ENCODE results near the gene FSCN2. TPM values are rescaled to one million over a fixed set of nuclear protein-coding genes. Genes with fewer than 3 reads are reported as not detected.

FSCN2 gene
- total and polyA plus RNA-seq, 9 donors: 1.7 to 4.8 (median 2.6) TPM

DNA sequence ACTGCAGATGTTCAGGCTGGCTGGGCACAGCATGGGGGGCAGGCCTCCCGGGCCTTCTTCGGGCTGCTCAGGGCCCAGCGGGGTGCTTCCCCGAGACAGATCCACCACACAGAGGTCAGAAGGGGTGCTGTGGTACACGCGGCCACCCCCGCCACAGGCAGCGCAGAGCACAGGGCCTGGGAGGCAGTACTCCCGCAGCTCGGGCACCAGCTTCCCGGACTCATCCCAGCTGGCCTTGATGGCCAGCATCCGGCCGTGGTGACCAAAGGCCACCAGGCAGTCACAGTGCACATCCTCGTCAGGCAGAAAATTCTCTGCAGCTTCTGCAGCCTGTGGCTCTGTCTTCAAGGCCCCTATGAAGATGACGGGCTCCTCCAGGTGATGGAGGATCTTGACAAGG lies 22.1 kb downstream of the FSCN2 start:
- no peak overlapping the region for H3K27ac ChIP-seq (ENCODE audit: low read length)
- peaks cover 28% of the 10 kb centered on the region for H3K4me1 ChIP-seq (ENCODE audit: control insufficient read depth, insufficient read depth, low read length)
- DNase-seq: no peak
- no peaks in the 10 kb centered on the region for H3K27me3 ChIP-seq (ENCODE audit: control insufficient read depth, insufficient read depth, low read length)
- H3K9me3 ChIP-seq (replicated peaks; ENCODE audit: control insufficient read depth, low read depth, low read length): no peaks in the 10 kb centered on the region
- WGBS (ENCODE audit: insufficient coverage): 92% methylated on average over 15 of the region's 15 CpGs
- no peak overlapping the region for H3K4me3 ChIP-seq (ENCODE audit: low read length)
- H3K36me3 ChIP-seq (ENCODE audit: control insufficient read depth, insufficient read depth, low read length): peaks cover 53% of the 10 kb centered on the region

DNA sequence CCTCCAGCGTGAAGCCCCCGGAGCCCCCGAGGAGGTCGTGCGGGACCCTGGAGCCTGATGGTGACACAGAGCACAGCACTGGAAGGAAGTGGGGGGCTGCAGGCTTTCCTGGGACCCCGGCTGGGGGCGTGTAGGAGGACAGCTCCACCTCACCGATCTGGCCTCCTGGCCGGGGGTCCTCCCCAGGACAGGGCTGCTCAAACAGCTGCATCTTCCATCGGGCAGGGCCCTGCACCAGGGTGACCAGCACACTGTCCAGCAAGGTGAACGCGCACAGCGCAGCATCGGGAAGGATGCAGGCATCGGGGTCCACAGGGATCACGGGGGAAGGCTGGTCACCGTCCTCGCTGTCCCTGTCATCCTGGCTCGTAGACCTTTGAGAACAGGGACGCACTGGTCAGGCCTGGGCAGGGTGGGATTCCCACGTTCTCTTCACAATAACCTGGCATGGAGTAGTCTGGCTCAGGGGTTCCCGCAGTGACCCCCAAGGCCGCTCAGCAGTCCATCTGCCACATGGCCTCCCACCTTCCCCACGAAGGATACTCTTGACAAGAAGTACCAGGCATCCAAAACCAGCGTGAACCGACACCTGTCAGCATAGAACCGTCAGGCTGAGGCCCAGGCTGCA lies 22.8 kb downstream of the FSCN2 start:
- no peak for DNase-seq
- H3K9me3 ChIP-seq (replicated peaks; ENCODE audit: control insufficient read depth, low read depth, low read length): no peaks in the 10 kb centered on the region
- peaks cover 28% of the 10 kb centered on the region for H3K4me1 ChIP-seq (ENCODE audit: control insufficient read depth, insufficient read depth, low read length)
- H3K27me3 ChIP-seq (ENCODE audit: control insufficient read depth, insufficient read depth, low read length): no peaks in the 10 kb centered on the region
- peak overlapping the region; percentile 76 for H3K4me3 ChIP-seq (ENCODE audit: low read length)
- peak overlapping the region; percentile 47 for H3K27ac ChIP-seq (ENCODE audit: low read length)
- peaks cover 46% of the 10 kb centered on the region for H3K36me3 ChIP-seq (ENCODE audit: control insufficient read depth, insufficient read depth, low read length)
- WGBS (ENCODE audit: insufficient coverage): 77% methylated on average over 27 of the region's 27 CpGs

DNA sequence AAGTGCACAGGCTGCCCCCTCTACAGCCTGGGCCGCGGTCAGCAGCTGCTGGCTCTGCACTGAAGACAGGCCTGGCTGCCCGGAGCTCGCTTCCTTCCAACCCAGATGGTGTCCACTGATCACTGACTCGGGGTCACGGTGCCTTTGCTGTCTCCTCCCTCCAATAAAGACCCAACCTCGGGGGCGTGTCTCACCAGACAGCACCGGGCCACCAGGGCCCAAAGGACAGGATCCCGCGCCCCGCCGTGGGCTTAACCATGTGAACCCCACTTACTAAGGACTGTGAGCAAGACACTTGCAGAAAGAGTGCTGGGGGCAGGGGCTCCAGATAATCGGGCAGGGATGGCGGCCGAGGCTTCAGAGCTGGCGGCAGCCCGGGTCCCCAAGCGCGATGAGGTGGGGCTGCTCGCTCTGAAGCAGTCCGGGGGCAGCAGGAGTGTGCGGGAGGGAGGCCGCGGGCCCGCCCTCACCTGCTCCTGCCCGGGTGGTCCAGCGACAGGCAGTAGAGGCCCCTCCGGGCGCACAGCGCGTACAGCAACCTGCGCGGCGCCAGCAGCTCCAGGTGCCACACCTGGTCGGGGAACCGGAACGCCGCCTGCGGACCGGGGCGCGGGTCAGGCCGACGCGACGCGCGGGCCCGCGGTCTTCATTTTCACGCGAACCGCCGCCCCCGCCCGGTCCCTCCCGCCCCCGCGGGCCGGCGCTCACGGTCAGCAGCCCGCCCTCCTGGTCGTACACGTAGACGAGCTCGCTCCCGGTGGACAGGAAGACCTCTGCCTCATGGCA lies 23.5 kb downstream of the FSCN2 start:
- peak overlapping the region; percentile 47 for H3K27ac ChIP-seq (ENCODE audit: low read length)

DNA sequence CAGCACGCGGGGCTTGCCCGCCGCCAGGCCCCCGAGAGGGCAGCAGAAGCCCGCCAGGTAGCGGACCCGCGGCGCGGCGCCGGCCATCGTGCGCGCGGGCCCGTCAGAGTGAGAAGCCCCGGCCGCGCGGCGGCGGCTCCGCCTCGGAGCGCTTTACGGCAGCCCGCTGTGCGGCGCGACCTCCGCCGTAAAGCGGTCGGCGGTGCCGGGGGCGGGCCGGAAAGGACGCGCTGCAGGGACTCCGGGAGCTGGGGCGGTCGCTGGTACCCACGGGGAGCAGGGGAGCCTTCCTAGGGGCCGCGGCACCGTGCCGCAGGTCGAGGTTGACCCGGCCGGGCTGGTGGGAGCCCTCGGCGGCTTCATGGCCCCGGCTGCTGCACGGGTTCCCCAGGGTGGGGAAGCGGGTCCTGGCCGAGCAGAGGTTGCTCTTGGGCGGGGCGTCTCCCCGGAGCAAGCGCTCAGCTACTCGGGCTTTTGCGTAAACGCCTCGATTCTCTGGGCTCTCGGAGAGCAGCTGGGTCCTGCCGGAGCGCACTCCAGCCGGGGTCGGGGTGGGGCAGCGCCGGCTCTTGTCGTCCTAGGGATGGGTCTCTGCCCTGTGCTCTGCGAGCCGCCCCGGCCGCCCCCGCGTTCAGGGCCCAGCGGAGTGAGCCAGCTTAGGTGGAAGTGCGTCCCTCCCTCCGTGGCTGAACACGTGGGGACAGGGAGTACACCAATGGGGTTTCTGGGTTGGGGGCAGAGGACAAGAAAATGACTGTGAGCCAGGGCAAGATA lies 24.3 kb downstream of the FSCN2 start, which contains the start of gene FAAP100:
Gene FAAP100, minus strand, starts transcription at position 110 of the 774 bp plus-strand sequence. Its CDS starts 23 bp downstream, at position 87.
- DNase-seq: peak; percentile 91
- Histone ChIP-seq H3K36me3 (ENCODE audit: control insufficient read depth, insufficient read depth, low read length) (peaks cover 43% of the 10 kb centered on the region), H3K27me3 (ENCODE audit: control insufficient read depth, insufficient read depth, low read length) (no peaks in the 10 kb centered on the region), H3K4me1 (ENCODE audit: control insufficient read depth, insufficient read depth, low read length) (peaks cover 28% of the 10 kb centered on the region), H3K9me3 (replicated peaks; ENCODE audit: control insufficient read depth, low read depth, low read length) (no peaks in the 10 kb centered on the region), H3K27ac (ENCODE audit: low read length) (peak within 1 kb of the TSS; percentile 81), H3K4me3 (ENCODE audit: low read length) (peak within 1 kb of the TSS; percentile 76)
- WGBS (ENCODE audit: insufficient coverage): under 1% methylated on average over 78 of the region's 85 CpGs

More for the DNA sequence above, 23.5 kb downstream of the FSCN2 start:
- H3K4me3 ChIP-seq (ENCODE audit: low read length): peak overlapping the region; percentile 76
- H3K9me3 ChIP-seq (replicated peaks; ENCODE audit: control insufficient read depth, low read depth, low read length): no peaks in the 10 kb centered on the region
- 1% methylated on average over 65 of the region's 69 CpGs for WGBS (ENCODE audit: insufficient coverage)
- H3K4me1 ChIP-seq (ENCODE audit: control insufficient read depth, insufficient read depth, low read length): peaks cover 28% of the 10 kb centered on the region
- peak; percentile 58 for DNase-seq
- H3K27me3 ChIP-seq (ENCODE audit: control insufficient read depth, insufficient read depth, low read length): no peaks in the 10 kb centered on the region
- H3K36me3 ChIP-seq (ENCODE audit: control insufficient read depth, insufficient read depth, low read length): peaks cover 43% of the 10 kb centered on the region

DNA sequence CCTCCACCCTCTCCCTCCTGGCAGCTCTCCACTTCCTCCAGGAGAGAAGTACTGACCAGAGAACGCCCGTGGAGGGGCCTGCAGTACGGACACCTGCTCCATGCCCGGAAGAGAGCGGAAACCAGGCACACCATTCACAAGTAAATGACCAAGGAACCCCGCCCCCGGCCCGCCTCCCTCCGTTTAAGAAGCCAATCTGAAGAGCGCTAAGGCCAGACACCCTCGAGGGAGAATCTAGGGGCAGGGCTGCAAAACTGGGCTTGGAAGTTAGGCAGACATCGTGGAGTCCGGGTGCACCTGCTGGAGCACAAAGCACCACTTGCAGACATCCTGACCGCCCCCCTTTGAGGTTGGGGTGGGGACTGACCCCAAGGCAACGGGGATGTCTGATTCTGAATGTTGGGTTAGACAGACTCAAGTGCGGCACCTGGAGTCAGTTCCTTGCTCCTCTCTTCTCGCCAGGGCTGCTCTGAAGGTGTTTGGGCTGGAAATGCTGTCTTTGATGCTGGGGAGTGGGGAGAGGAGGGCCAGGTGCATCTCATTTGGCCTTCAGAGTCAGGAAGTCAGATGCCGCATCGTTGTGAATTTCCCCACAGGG lies 24.9 kb downstream of the FSCN2 start:
- Histone ChIP-seq H3K27ac (ENCODE audit: low read length) (peak overlapping the region; percentile 81), H3K36me3 (ENCODE audit: control insufficient read depth, insufficient read depth, low read length) (peaks cover 43% of the 10 kb centered on the region)

DNA sequence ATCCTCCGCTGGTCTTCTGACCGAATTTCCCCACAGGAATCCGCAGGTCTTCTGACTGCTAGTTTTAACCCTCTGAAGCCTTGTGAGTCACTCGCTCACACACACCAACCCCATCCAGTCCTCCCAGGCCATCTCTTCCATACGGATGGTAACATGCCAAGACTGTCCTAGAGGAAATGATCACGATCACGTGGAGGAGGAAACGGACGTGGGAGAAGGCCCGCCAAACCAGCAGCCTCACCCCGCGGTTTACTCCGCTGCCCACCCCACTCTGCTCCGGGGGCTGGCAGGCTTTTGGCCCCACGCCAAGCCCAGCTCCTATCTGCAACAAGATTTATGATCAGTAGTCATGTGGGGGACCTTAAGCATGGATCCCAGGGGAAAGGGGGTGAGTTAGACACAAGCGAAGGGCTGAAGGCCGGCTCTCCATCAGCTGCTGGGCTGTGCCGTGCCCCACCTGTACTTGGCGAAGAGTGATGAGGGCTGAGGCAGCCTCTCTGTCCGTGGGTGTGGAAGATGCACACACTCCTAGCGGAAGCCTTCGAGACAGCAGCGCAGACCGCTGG lies 25.5 kb downstream of the FSCN2 start:
- Histone ChIP-seq H3K4me1 (ENCODE audit: control insufficient read depth, insufficient read depth, low read length) (peaks cover 28% of the 10 kb centered on the region), H3K36me3 (ENCODE audit: control insufficient read depth, insufficient read depth, low read length) (peaks cover 42% of the 10 kb centered on the region), H3K27ac (ENCODE audit: low read length) (peak overlapping the region; percentile 81), H3K27me3 (ENCODE audit: control insufficient read depth, insufficient read depth, low read length) (no peaks in the 10 kb centered on the region), H3K4me3 (ENCODE audit: low read length) (peak overlapping the region; percentile 76), H3K9me3 (replicated peaks; ENCODE audit: control insufficient read depth, low read depth, low read length) (no peaks in the 10 kb centered on the region)
- WGBS (ENCODE audit: insufficient coverage): 44% methylated on average over 14 of the region's 24 CpGs
- DNase-seq: peak; percentile 51

More for the DNA sequence above, 24.9 kb downstream of the FSCN2 start:
- Histone ChIP-seq H3K4me1 (ENCODE audit: control insufficient read depth, insufficient read depth, low read length) (peaks cover 28% of the 10 kb centered on the region), H3K9me3 (replicated peaks; ENCODE audit: control insufficient read depth, low read depth, low read length) (no peaks in the 10 kb centered on the region), H3K27me3 (ENCODE audit: control insufficient read depth, insufficient read depth, low read length) (no peaks in the 10 kb centered on the region), H3K4me3 (ENCODE audit: low read length) (peak overlapping the region; percentile 76)
- DNase-seq: peak; percentile 87
- 2% methylated on average over 9 of the region's 19 CpGs for WGBS (ENCODE audit: insufficient coverage)

DNA sequence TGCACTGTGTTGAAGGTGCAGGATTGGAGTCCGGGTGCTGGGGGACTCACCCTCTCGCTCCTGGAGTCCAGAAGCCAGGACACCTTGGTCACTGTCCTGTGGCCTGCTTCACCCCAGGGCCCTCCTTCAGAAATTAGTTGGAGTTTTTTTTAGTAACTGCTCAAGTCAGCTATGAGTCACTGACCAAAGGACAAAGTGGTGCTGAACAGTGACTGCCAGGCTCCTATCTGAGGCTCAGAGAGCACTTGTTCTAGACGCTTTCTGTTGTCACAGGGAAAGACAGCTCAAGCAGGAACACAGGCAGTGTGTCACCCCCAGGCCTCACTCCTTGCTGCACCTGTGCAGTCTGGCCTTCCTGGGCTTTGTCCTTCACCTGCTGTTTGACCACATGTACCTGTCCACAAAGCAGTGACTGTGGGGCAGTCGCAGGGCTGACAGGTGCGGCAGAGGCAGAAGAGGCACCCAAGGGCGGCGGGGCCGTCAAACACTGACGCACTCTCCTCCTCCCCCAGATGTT lies 28.1 kb downstream of the FSCN2 start:
- no peak for DNase-seq
- no peak overlapping the region for H3K27ac ChIP-seq (ENCODE audit: low read length)
- H3K9me3 ChIP-seq (replicated peaks; ENCODE audit: control insufficient read depth, low read depth, low read length): no peaks in the 10 kb centered on the region
- peaks cover 41% of the 10 kb centered on the region for H3K36me3 ChIP-seq (ENCODE audit: control insufficient read depth, insufficient read depth, low read length)
- no peaks in the 10 kb centered on the region for H3K27me3 ChIP-seq (ENCODE audit: control insufficient read depth, insufficient read depth, low read length)
- 83% methylated on average over 5 of the region's 9 CpGs for WGBS (ENCODE audit: insufficient coverage)
- H3K4me1 ChIP-seq (ENCODE audit: control insufficient read depth, insufficient read depth, low read length): peaks cover 19% of the 10 kb centered on the region
- no peak overlapping the region for H3K4me3 ChIP-seq (ENCODE audit: low read length)

DNA sequence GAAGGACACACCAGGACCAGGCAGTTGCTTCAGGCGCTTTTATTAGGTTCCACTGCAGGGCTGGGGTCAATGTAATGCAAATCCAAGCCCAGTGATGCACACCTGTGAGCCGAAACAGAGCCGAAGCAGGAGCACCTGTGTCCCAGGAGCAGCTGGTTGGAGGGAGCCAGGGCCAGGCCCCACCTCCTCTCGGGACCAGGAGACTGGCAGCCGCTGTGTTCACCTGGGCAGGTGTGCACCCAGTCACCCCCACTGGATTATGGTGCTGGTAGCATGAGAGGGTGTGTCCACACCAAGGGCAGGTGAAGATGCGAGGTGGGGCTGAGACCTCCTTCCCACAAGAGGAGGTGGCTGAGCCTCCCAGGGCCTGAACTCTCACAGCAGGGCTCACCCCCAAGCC lies 28.7 kb downstream of the FSCN2 start:
- WGBS (ENCODE audit: insufficient coverage): 87% methylated on average over 3 of the region's 6 CpGs
- no peaks in the 10 kb centered on the region for H3K27me3 ChIP-seq (ENCODE audit: control insufficient read depth, insufficient read depth, low read length)
- H3K4me1 ChIP-seq (ENCODE audit: control insufficient read depth, insufficient read depth, low read length): peaks cover 15% of the 10 kb centered on the region
- no peak overlapping the region for H3K27ac ChIP-seq (ENCODE audit: low read length)
- H3K9me3 ChIP-seq (replicated peaks; ENCODE audit: control insufficient read depth, low read depth, low read length): no peaks in the 10 kb centered on the region
- H3K4me3 ChIP-seq (ENCODE audit: low read length): no peak overlapping the region
- no peak for DNase-seq
- H3K36me3 ChIP-seq (ENCODE audit: control insufficient read depth, insufficient read depth, low read length): peaks cover 47% of the 10 kb centered on the region

DNA sequence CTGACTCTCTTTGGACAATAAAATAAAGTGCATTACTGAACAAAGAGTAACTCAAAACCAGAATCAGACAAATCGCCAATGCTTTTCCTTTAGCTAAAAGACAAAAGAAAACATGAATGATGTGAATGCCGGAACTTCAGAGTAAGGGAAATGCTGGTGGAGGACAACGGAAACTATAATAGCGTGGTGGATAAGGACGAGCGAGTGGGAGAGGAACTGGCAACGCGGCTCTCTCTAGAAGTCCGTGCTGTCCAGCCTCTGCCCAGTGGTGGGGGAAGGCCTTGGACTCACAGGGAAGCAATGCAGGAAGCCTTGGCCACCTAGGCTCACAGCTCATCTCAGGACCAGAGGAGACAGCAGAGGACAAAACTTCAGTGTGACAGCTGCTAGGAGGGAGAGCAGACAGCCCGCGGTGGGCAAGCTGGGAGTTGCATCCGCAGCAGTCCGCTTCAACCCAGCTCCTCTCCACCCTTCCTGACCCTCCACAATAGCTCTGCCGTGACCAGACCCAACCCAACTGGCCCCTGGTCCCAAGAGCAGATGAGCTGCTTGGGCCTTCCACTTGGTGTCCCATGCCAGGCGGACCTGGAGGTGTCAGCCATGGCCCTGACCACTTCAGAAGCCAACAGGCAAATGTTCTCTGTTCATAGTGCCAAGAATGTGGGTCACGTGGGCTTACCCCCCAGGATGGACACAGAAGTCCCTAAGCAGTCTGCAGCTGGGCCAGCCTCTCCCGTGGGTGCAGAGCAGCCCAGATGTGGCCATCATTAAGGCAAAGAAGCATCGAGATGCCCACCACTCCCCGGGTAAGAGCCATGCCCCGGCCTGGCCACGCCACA lies 29.3 kb downstream of the FSCN2 start:
- H3K27ac ChIP-seq (ENCODE audit: low read length): no peak overlapping the region
- 79% methylated on average over 20 of the region's 21 CpGs for WGBS (ENCODE audit: insufficient coverage)
- H3K4me1 ChIP-seq (ENCODE audit: control insufficient read depth, insufficient read depth, low read length): peaks cover 15% of the 10 kb centered on the region
- no peaks in the 10 kb centered on the region for H3K27me3 ChIP-seq (ENCODE audit: control insufficient read depth, insufficient read depth, low read length)
- H3K36me3 ChIP-seq (ENCODE audit: control insufficient read depth, insufficient read depth, low read length): peaks cover 54% of the 10 kb centered on the region
- no peak overlapping the region for H3K4me3 ChIP-seq (ENCODE audit: low read length)
- DNase-seq: no peak
- H3K9me3 ChIP-seq (replicated peaks; ENCODE audit: control insufficient read depth, low read depth, low read length): no peaks in the 10 kb centered on the region

All from muscle of leg (tissue), 11 donors.